ENCODE results near the gene SDS.

GRCh38 chr12:113373969-113374368, 29.7 kb downstream of the SDS start:
- no peak for TF ChIP-seq CTCF (IDR thresholded peaks at IDR 0.05; ENCODE audit: insufficient read depth, low read depth, low read length)
- no peak for TF ChIP-seq EZH2 (IDR thresholded peaks at IDR 0.05; ENCODE audit: insufficient read depth, low read length)
